ENCODE measurements around the gene GLRX3. TPM values are rescaled to one million over a fixed set of nuclear protein-coding genes. Genes with fewer than 3 reads are reported as not detected.
"Not testable (repeated sequence)": the region's sequence is repeated elsewhere in the genome, so short reads cannot be mapped to it uniquely, and the experiment has no call there.

GLRX3 gene
- total RNA-seq, 4 donors from 2014 or later = 36.0 to 54.2 (median 43.4) TPM

GRCh38 chr10:130200179-130201042 is 64.2 kb downstream of the GLRX3 start:
- no peak for TF ChIP-seq CTCF (IDR thresholded peaks at IDR 0.05)
- ATAC-seq (ENCODE audit: low FRiP score) (no peak), DNase-seq (ENCODE audit: low spot score) (no peak)

- ATAC-seq (ENCODE audit: low FRiP score) = peak; percentile 30
- TF ChIP-seq CTCF (IDR thresholded peaks at IDR 0.05) = no peak
- no peak for DNase-seq (ENCODE audit: low spot score)
These were observed 64.8 kb downstream of the GLRX3 start for GRCh38 chr10:130201043-130201380.

- not testable (repeated sequence) for ATAC-seq (ENCODE audit: low FRiP score); DNase-seq (ENCODE audit: low spot score)
These were observed 66.0 kb downstream of the GLRX3 start for GRCh38 chr10:130202150-130202549.

- TF ChIP-seq CTCF (IDR thresholded peaks at IDR 0.05) = no peak
- DNase-seq (ENCODE audit: low spot score) = no peak
- ATAC-seq (ENCODE audit: low FRiP score) = no peak
These were observed 66.9 kb downstream of the GLRX3 start for GRCh38 chr10:130202984-130203621.

GRCh38 chr10:130203626-130204025 is 67.4 kb downstream of the GLRX3 start:
- ATAC-seq (ENCODE audit: low FRiP score) (no peak), DNase-seq (ENCODE audit: low spot score) (no peak)
- no peak for TF ChIP-seq CTCF (IDR thresholded peaks at IDR 0.05)

GRCh38 chr10:130206216-130206737 is 70.1 kb downstream of the GLRX3 start:
- TF ChIP-seq CTCF (IDR thresholded peaks at IDR 0.05) = no peak
- ATAC-seq (ENCODE audit: low FRiP score) = no peak

GRCh38 chr10:130207205-130207604 is 71.0 kb downstream of the GLRX3 start:
- no peak for ATAC-seq (ENCODE audit: low FRiP score)
- no peak for TF ChIP-seq CTCF (IDR thresholded peaks at IDR 0.05)
- DNase-seq (ENCODE audit: low spot score) = no peak

More at GRCh38 chr10:130206216-130206737, 70.1 kb downstream of the GLRX3 start:
- DNase-seq (ENCODE audit: low spot score) = no peak
